Measurements from ENCODE around the gene DBF4B.
"Not testable (repeated sequence)": the region's sequence is repeated elsewhere in the genome, so short reads cannot be mapped to it uniquely, and the experiment has no call there.

DBF4B gene

DNA sequence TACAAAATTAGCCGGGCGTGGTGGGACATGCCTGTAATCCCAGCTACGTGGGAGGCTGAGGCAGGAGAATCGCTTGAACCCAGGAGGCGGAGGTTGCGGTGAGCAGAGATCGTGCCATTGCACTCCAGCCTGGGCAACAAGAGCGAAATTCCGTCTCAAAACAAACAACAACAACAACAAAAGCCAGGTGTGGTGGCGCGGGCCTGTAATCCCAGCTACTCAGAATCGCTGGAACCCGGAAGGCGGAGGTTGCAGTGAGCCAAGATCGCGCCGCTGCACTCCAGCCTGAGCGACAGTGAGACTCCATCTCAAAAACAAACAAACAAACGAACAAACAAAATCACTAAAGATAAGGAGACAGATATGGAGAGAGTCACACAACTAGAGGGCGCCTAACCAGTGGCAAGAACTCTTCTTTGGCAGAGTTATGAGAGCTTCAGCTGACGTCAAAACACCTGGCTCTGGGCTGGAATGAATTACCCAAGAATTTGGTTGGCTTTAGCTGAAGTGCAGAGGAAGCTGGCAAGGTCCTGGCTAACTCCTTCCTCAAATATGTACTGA lies 17.6 kb upstream of the DBF4B start:
- Mint-ChIP-seq H3K27ac (peak overlapping the region; percentile 4), H3K4me1 (ENCODE audit: low read depth) (peaks cover 22% of the 10 kb centered on the region), H3K4me3 (peak overlapping the region; percentile 99)
- not testable (repeated sequence) for H3K27me3 Mint-ChIP-seq (ENCODE audit: low read depth); H3K9me3 Mint-ChIP-seq; H3K36me3 Mint-ChIP-seq (ENCODE audit: low read depth)

DNA sequence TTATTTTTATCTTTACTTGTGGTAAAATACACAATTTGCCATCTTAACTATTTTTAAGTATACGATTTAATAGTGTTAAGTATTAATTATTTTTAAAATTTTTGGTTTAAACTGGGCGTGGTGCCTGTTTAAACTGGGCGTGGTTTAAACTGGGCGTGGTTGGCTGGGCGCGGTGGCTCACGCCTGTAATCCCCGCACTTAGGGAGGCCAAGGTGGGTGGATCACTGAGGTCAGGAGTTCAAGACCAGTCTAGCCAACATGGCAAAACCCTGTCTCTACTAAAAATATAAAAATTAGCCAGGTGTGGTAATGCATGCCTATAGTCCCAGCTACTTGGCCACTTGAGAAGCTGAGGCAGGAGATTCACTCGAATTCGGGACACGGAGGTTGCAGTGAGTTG lies 14.9 kb upstream of the DBF4B start:
- Mint-ChIP-seq H3K4me1 (ENCODE audit: low read depth) (peaks cover 16% of the 10 kb centered on the region), H3K27ac (no peak overlapping the region), H3K27me3 (ENCODE audit: low read depth) (no peaks in the 10 kb centered on the region), H3K4me3 (no peak overlapping the region), H3K9me3 (no peaks in the 10 kb centered on the region), H3K36me3 (ENCODE audit: low read depth) (peaks cover 3% of the 10 kb centered on the region)

DNA sequence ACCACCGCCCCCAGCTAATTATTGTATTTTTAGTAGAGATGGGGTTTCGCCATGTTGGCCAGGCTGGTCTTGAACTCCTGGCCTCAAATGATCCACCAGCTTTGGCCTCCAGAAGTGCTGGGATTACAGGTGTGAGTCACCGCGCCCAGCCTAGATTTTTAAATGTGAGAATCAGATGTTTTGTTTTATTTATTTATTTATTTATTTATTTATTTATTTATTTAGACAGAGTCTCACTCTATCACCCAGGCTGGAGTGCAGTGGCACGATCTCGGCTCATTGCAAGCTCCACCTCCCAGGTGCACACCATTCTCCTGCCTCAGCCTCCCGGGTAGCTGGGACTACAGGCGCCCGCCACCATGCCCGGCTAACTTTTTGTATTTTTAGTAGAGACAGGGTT lies 8.2 kb upstream of the DBF4B start:
- H3K4me3 Mint-ChIP-seq, H3K9me3 Mint-ChIP-seq, H3K27ac Mint-ChIP-seq: not testable (repeated sequence)

DNA sequence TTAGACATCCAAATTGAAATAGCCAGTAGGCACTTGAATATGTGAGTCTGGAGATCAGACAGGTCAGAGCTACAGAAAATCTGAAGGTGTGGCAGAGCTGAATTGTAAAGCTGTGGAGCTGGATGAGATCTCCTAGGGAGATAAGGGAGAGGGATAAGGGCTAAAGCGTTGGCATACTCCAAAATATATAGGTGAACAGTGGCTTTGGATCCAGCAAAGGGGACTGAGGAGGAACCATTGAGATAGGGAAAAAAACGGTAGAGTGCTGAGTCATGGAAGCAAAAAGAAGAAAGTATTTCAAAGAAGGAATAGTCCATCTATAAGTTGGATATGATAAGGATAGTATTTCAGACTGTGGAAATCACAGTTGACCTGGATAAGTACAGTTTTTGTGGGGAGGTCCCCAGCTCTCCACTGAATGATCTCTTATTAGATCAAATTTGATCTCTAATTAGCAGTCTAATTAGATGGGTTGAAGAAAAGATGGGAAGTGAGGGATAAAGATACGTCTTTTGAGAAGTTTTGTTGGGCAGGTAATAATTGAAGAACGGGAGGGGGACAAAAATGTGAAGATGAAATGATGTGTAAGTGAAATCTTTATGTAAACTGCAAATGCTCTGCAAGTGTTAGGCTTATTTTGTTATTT lies 587 bp upstream of the DBF4B start:
- Mint-ChIP-seq H3K27me3 (ENCODE audit: low read depth) (peaks cover 11% of the 10 kb centered on the region), H3K4me3 (no peak overlapping the region), H3K36me3 (ENCODE audit: low read depth) (peaks cover 4% of the 10 kb centered on the region), H3K4me1 (ENCODE audit: low read depth) (peaks cover 7% of the 10 kb centered on the region), H3K9me3 (no peaks in the 10 kb centered on the region), H3K27ac (no peak overlapping the region)

More for the DNA sequence above, 8.2 kb upstream of the DBF4B start:
- not testable (repeated sequence) for H3K27me3 Mint-ChIP-seq (ENCODE audit: low read depth); H3K4me1 Mint-ChIP-seq (ENCODE audit: low read depth); H3K36me3 Mint-ChIP-seq (ENCODE audit: low read depth)

DNA sequence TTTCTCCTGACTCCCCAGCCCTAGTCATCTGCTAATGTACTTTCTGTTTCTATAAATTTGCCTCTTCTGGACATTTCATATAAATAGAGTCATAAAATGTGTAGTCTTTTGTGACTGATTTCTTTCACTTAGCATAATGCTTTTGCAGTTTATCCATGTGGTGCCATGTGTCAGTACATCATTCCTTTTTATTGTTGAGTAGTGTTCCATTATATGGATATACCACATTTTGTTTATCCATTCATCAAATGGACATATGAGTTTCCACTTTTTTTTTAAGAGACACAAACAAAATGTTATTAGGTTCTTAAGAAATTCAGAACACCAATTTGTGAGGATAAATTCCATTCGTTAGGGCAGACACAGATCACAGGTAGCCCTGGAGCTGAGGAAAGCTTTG lies 11.0 kb downstream of the DBF4B start:
- Mint-ChIP-seq H3K27ac (no peak overlapping the region), H3K36me3 (ENCODE audit: low read depth) (peaks cover 15% of the 10 kb centered on the region), H3K4me1 (ENCODE audit: low read depth) (no peaks in the 10 kb centered on the region), H3K9me3 (no peaks in the 10 kb centered on the region), H3K4me3 (no peak overlapping the region), H3K27me3 (ENCODE audit: low read depth) (no peaks in the 10 kb centered on the region)

DNA sequence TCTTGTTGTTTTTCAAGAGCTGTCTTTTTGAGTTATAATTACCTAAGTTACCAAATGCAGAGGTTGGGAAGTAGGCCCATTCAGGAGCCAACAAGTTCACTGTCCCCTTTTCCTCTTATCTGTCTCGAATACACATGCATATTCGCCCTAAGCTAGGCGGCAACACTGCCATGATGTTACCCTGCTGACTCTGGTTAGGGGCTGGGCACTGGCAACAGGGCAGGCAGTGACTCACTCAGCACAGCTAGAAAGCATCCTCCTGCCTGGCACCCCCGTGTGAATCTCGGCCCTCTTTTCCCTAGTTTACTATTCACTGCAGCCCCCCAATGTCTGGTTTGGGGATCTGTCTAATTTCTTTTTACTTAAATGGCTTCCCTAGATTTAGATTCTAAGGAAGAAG lies 13.8 kb downstream of the DBF4B start:
- H3K4me1 Mint-ChIP-seq (ENCODE audit: low read depth): no peaks in the 10 kb centered on the region
- no peaks in the 10 kb centered on the region for H3K27me3 Mint-ChIP-seq (ENCODE audit: low read depth)
- H3K36me3 Mint-ChIP-seq (ENCODE audit: low read depth): peaks cover 16% of the 10 kb centered on the region
- no peak overlapping the region for H3K4me3 Mint-ChIP-seq
- no peaks in the 10 kb centered on the region for H3K9me3 Mint-ChIP-seq
- H3K27ac Mint-ChIP-seq: no peak overlapping the region

DNA sequence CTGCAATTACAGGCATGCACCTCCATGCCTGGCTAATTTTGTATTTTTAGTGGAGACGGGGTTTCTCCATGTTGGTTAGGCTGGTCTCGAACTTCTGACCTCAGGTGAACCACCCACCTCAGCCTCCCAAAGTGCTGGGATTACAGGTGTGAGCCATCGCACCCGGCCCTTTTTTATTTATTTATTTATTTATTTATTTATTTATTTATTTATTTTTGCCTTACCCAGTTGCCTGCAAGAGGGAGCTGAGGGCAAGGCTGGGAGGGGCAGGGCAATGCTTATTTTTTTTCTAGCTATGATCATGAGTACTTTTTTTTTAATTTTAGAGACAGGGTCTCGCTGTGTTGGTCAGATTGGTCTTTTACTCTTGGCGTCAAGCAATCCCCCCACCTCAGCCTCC lies 17.7 kb downstream of the DBF4B start:
- H3K9me3 Mint-ChIP-seq; H3K4me3 Mint-ChIP-seq; H3K27ac Mint-ChIP-seq; H3K4me1 Mint-ChIP-seq (ENCODE audit: low read depth); H3K27me3 Mint-ChIP-seq (ENCODE audit: low read depth): not testable (repeated sequence)
- H3K36me3 Mint-ChIP-seq (ENCODE audit: low read depth): peaks cover 11% of the 10 kb centered on the region

DNA sequence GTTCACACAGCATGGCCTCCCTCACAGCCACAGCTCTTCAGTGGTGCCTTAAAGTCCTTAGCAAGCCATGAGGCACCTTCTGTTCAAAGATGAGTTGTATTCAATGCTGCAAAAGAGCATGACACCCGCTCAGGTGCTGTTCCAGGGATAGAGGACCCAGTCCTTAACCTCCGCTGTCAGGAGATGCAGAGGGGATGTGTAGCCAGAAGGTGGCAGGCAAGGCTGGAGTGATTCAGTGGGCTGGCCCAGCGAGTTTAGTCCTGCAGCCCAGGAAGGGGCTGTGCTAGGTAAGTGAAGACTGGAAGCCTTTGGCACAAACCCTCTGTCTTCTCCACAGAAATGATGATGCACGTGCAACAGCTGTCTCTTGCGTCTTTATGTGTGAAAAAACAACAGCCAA lies 25.3 kb downstream of the DBF4B start:
- Mint-ChIP-seq H3K9me3 (no peaks in the 10 kb centered on the region), H3K4me3 (no peak overlapping the region), H3K27me3 (ENCODE audit: low read depth) (no peaks in the 10 kb centered on the region), H3K36me3 (ENCODE audit: low read depth) (peaks cover 16% of the 10 kb centered on the region), H3K27ac (no peak overlapping the region), H3K4me1 (ENCODE audit: low read depth) (no peaks in the 10 kb centered on the region)

DNA sequence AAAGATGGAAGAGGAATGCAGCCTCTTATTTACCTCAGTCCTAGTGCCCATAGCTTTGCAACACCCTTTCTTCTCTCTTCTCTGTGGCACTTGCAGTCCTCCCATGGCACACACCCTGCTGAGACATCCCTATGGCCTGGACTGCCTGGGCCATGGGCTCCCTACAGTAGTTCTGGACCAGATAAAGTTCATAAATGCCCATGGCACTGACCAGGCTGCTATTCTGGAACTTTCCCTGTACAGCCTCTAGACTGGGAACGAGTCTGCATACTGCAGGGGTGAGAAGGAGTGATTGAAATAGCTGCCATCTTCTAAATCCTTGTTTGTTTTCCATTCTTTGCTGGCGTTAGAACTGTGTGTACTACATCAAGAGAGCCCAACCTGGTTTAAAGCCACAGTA lies 25.8 kb downstream of the DBF4B start:
- Mint-ChIP-seq H3K27ac (no peak overlapping the region), H3K4me1 (ENCODE audit: low read depth) (no peaks in the 10 kb centered on the region)

DNA sequence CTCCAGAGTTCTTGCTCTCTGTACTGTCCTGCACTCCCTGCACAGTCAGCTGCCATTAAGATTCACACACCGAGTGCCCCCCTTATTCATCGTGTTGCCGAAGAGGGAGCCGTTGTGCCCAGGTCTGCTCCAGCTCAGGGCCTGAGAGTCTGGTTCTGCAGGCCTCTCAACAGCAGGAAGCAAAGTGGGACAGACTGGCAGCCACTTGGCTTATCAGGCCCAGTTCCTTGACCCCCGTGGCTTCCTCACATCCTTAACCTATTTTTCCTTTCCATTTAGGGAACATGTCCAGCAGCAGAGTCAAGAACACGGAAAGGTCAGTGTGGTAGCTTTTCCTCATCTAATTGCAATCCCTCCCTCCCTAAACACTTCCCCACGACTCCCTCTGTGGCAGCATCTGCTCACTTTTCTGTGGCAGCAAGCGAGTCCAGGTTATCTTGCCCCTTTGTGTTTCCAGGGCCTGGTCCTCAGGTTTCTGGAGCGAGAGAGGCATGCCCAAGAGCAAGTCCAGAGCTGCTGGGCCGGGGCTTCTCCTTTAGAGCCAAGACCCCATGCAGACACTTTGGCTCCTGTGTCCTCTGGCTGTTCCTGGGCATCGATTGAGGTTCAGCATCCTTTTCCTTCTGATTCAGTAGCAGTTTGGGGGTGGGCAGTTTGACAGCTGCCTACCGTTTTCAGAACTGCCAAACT lies 28.2 kb downstream of the DBF4B start:
- H3K27ac Mint-ChIP-seq: no peak overlapping the region
- H3K4me1 Mint-ChIP-seq (ENCODE audit: low read depth): no peaks in the 10 kb centered on the region
- peaks cover 15% of the 10 kb centered on the region for H3K36me3 Mint-ChIP-seq (ENCODE audit: low read depth)
- no peak overlapping the region for H3K4me3 Mint-ChIP-seq
- H3K27me3 Mint-ChIP-seq (ENCODE audit: low read depth): no peaks in the 10 kb centered on the region
- H3K9me3 Mint-ChIP-seq: no peaks in the 10 kb centered on the region

More for the DNA sequence above, 25.8 kb downstream of the DBF4B start:
- Mint-ChIP-seq H3K36me3 (ENCODE audit: low read depth) (peaks cover 17% of the 10 kb centered on the region), H3K9me3 (no peaks in the 10 kb centered on the region), H3K4me3 (no peak overlapping the region), H3K27me3 (ENCODE audit: low read depth) (no peaks in the 10 kb centered on the region)

DNA sequence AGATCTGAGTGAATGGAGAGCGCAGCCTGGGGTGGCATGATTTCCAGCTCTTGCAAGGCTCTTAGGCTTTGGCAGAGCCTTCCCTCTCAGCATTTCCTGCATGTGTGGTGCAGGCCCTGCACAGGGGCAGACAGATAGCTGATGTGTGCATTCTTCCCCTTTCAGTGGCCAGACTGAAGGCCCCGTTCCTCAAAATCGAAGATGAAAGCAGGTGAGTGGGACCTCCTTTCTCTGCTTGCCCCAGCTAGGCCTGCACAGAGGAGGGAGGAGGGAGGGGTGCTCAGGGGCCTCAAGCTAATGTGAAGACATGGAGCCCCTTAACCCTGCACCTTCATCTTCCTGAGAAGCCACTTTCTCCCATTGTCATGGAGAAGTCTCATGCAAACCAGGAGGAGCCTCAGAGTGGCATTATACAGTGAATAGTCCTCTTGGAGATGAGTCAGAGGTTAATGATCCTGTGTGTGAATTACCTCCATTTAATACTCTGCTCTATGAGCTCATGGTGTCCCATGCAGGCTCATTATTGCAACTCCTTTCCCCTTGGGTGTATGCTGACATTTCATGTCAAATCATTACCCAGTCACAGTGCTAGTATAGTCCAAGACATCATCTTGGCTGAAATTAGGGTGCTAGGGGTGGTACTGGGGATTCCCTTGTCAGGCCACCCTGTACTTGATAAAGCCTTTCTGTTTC lies 29.9 kb downstream of the DBF4B start:
- peaks cover 12% of the 10 kb centered on the region for H3K36me3 Mint-ChIP-seq (ENCODE audit: low read depth)
- H3K4me3 Mint-ChIP-seq: no peak overlapping the region
- no peak overlapping the region for H3K27ac Mint-ChIP-seq
- H3K9me3 Mint-ChIP-seq: no peaks in the 10 kb centered on the region
- no peaks in the 10 kb centered on the region for H3K27me3 Mint-ChIP-seq (ENCODE audit: low read depth)
- no peaks in the 10 kb centered on the region for H3K4me1 Mint-ChIP-seq (ENCODE audit: low read depth)

DNA sequence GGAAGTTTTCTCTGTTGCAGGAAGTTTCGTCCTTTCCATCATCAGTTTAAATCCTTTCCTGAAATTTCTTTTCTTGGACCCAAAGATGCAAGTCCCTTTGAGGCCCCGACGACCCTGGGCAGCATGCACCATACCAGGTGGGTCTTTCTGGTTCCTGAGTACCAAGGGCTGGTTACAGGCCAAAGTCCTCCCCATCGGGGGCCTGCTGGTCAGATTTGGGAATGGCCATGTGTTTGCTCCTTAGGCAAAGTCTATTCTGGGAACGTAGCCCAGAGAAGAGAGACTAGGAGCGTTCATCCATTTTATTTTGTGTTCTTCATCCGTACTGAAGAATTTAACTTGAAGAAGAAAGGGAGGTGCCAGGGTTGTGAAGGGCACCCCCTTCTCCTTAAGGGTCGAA lies 32.9 kb downstream of the DBF4B start:
- no peak overlapping the region for H3K27ac Mint-ChIP-seq
- H3K9me3 Mint-ChIP-seq: no peaks in the 10 kb centered on the region
- no peaks in the 10 kb centered on the region for H3K4me1 Mint-ChIP-seq (ENCODE audit: low read depth)
- H3K4me3 Mint-ChIP-seq: no peak overlapping the region
- H3K27me3 Mint-ChIP-seq (ENCODE audit: low read depth): no peaks in the 10 kb centered on the region
- peaks cover 12% of the 10 kb centered on the region for H3K36me3 Mint-ChIP-seq (ENCODE audit: low read depth)

DNA sequence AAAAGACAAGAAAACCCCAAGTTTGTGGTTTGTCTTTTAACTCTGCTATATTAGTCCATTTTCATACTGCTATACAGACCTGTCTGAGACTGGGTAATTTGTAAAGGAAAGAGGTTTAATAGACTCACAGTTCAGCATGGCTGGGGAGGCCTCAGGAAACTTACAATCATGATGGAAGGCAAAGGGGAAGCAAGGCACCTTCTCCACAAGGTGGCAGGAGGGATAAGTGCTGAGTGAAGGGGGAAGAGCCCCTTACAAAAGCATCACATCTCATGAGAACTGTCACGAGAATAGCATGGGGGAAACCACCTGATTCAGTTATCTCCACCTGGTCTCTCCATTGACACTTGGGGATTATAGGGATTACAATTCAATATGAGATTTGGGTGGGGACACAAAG lies 36.8 kb downstream of the DBF4B start:
- H3K27ac Mint-ChIP-seq: no peak overlapping the region
- H3K36me3 Mint-ChIP-seq (ENCODE audit: low read depth): peaks cover 15% of the 10 kb centered on the region
- H3K4me3 Mint-ChIP-seq: no peak overlapping the region
- H3K9me3 Mint-ChIP-seq: no peaks in the 10 kb centered on the region
- no peaks in the 10 kb centered on the region for H3K4me1 Mint-ChIP-seq (ENCODE audit: low read depth)
- H3K27me3 Mint-ChIP-seq (ENCODE audit: low read depth): no peaks in the 10 kb centered on the region

DNA sequence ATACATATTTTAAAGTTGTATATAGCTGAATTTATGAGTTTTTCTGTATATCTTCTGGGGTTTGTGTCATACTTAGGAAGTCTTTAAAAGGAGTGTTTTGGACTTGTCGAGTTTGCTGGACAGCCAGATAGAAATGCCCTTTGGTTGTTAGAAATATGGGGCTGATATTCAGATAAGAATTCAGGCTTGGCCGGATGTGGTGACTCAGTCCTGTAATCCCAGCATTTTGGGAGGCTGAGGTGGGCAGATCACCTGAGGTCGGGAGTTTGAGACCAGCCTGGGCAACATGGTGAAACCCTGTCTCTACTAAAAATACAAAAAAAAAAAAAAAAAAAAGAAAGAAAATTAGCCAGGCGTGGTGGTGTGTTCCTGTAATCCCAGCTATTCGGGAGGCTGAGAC lies 37.3 kb downstream of the DBF4B start:
- not testable (repeated sequence) for H3K27ac Mint-ChIP-seq; H3K27me3 Mint-ChIP-seq (ENCODE audit: low read depth); H3K4me1 Mint-ChIP-seq (ENCODE audit: low read depth)

DNA sequence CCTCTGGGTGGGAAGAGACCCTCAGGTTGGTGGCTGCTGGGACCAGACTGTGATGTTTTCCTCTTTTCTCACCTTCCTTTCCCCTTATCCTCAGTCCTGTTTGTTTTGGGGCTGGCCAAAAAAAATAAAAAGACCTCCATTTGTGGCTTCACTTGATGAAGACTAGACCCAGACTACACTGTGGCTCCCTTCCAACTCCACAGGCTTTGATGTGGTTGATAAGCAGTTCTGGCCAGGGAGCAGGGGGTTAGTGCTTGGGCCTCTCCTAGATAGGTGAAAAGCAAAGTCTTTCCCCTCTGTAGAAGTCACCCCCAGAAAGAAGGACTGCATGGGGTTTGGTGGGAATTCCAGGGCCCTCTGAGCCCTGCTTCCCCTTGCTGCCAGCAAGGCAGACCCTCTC lies 39.1 kb downstream of the DBF4B start:
- Mint-ChIP-seq H3K9me3 (no peaks in the 10 kb centered on the region), H3K4me3 (no peak overlapping the region), H3K4me1 (ENCODE audit: low read depth) (no peaks in the 10 kb centered on the region), H3K27ac (no peak overlapping the region), H3K27me3 (ENCODE audit: low read depth) (no peaks in the 10 kb centered on the region), H3K36me3 (ENCODE audit: low read depth) (peaks cover 24% of the 10 kb centered on the region)

More for the DNA sequence above, 37.3 kb downstream of the DBF4B start:
- not testable (repeated sequence) for H3K4me3 Mint-ChIP-seq, H3K9me3 Mint-ChIP-seq
- H3K36me3 Mint-ChIP-seq (ENCODE audit: low read depth): peaks cover 16% of the 10 kb centered on the region

Measured in T-helper 1 cell treated with Interleukin-12 subunit alpha and Interleukin-12 subunit beta and Interleukin-4 antibody, amounts not matched to agents 30 μg/mL and 1 μg/mL, for 36 hours (primary cell).